NCI-H446 treated with DMSO at 0.1 percent for 48 hours (cell line): ENCODE results near the gene ZNF264.
"Not testable (repeated sequence)": the region's sequence is repeated elsewhere in the genome, so short reads cannot be mapped to it uniquely, and the experiment has no call there.

Experiments used
- DNase-seq: peaks from one replicate; lab custom pipeline; 2025; lab: John Stamatoyannopoulos, UW

Gene ZNF264

DNA sequence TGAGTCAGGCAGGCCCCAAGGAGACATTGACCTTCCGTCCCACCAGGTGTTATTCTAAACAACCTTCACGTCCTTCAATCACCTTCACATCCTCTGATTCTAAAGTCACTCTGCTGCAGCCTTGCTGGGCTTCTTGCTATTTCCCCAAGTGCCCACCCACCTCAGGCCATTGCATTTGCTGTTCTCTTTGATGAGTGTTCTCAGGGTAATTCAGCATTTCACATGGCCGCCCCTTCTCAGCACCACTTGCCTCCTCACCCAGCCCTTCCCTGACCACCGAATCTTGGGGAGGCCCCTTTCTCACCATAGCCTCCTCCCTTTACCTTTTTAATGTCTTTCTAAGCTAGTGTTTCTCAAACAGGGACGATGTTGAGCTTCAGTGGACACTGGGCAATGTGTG is 53.8 kb downstream of the ZNF264 start:
- DNase-seq, result no peak

DNA sequence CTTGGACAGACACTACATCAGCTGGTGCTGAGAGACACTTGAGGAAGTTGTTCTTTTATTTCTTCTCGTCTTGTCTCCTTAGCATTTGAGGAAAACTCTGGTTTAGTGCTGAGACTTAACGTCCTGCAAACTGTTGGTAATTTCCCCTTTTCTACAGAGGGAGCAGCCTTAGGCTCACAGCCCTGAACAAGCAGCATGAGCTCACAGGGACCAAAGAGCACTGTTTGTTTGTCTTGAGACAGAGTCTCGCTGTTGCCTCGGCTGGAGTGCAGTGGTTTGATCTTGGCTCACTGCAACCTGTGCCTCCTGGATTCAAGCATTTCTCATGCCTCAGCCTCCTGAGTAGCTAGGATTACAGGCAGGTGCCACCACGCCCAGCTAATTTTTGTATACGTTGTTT is 54.7 kb downstream of the ZNF264 start:
- no peak for DNase-seq

DNA sequence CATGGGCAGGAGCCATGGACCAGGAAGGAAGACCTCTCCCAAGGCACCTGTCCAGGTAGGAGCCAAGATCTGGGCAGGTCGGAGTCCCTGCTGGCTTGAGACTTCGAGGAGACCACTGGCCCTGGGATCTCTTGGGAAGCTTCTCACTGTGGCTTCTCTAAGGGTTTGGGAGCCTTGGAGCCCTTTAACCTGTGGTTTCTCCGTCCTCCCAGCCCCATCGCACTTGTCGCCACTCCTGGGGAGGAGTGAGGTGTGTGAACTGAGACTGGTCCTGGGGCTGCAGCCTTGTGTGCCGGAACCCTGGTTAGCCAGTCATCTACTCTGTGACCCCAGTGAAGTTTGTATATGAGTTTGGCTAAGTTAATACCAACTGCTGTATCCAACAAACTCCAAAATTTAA is 57.3 kb downstream of the ZNF264 start:
- DNase-seq, result no peak

DNA sequence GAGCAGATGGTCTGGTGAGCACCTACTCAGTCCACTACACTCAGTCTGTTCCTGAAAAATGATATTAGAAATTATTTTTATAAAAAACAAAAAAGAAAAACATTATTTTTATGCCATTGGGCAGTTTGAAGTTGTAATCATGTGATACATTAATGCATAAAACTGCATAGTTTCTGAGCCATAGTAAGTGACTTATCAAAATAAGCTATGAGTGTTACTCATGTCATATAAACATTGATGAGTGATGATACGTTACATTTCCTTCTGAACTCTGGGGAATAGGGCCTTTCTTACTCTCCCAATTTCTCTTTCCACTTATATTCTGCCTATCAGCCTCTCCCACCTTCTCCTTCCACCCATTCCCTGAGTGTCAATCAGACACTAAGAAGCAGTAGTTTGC is 58.0 kb downstream of the ZNF264 start:
- no peak for DNase-seq

DNA sequence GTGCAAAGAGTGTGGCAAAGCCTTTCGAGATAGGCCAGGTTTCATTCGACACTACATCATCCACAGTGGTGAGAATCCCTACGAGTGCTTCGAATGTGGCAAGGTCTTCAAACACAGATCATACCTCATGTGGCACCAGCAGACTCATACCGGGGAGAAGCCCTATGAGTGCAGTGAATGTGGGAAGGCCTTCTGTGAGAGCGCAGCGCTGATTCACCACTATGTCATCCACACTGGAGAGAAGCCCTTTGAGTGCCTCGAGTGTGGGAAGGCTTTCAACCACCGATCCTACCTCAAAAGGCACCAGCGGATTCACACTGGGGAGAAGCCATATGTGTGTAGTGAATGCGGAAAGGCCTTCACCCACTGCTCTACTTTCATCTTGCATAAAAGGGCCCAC is 62.5 kb downstream of the ZNF264 start:
- not testable (repeated sequence) for DNase-seq

DNA sequence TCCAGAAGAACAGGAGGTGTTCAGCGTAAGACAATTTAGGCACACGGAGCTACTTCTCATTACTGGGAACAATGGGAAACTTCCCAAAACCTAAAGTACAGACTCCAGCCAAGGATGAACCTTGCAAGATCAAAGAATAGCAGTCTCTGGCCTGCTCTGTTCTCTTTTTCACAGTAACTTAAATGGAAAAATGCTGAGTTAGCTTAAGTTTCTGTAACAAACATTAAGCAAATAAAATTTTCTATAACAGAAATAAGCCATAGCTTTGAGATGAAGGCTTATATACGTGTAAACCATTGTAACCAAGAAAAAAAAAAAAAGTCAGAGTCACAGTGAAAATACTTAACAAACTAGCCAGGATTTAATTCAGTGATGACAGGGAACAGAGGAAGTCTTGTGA is 70.7 kb downstream of the ZNF264 start:
- DNase-seq, result no peak

GRCh38 chr19:57263244-57263741 is 72.0 kb downstream of the ZNF264 start:
- no peak for DNase-seq

DNA sequence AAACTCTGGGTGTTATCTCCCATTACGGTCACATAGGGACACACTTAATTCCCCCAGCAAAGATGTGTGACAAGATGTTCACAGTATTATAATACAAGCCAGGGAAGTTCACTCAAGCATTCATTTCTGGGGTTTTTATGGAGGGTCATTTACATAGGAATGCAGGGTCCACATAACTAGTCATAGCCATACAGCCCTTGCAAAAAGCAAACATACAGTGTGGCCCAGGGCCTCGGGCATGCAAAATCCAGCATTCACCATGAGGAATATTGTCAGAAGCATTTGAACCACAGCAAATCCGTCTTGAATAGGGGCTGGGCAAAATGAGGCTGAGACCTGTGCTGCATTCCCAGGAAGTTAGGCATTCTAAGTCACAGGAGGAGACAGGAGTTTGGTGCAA is 76.0 kb downstream of the ZNF264 start:
- no peak for DNase-seq

- DNase-seq, result no peak
Measured at GRCh38 chr19:57269515-57270250, 78.4 kb downstream of the ZNF264 start.

GRCh38 chr19:57271280-57271679 is 80.0 kb downstream of the ZNF264 start:
- no peak for DNase-seq
